WTC11 (cell line): ENCODE measurements around the gene GFY. TPM values are rescaled to one million over a fixed set of nuclear protein-coding genes. Genes with fewer than 3 reads are reported as not detected.

ENCODE experiments used
- ATAC-seq: fragments of 200-7000 bp; cut with Tn5 transposase; 2 replicates; pipeline ENCODE4 v1.10.0; 2021; ENCODE audit warnings: mild to moderate bottlenecking, moderate library complexity
- CTCF ChIA-PET: fragments of 300-600 bp; sonication (Branson Sonifier 250); formaldehyde crosslinking; loops from one replicate; lab custom pipeline; 2021; ENCODE audit warnings: antibody characterized with exemption; lab: Charles Lee
- POLR2A ChIA-PET: fragments of 350-600 bp; sonication (Branson Sonifier 250); formaldehyde crosslinking; loops from one replicate; lab custom pipeline; 2021; ENCODE audit warnings: antibody characterized with exemption; lab: Charles Lee
- DNase-seq: peaks from one replicate; pipeline ENCODE4 v3.0.0; 2021; ENCODE audit warnings: low spot score
- H3K27ac Mint-ChIP-seq: 2 replicates; pipeline ENCODE4 v1.8.0; 2021; ENCODE audit warnings: mixed read lengths
- H3K27me3 Mint-ChIP-seq: 2 replicates; pipeline ENCODE4 v1.8.0; 2021; ENCODE audit warnings: low read depth, mild to moderate bottlenecking, moderate library complexity, mixed read lengths
- H3K36me3 Mint-ChIP-seq: 2 replicates; pipeline ENCODE4 v1.8.0; 2021; ENCODE audit warnings: mixed read lengths
- H3K4me1 Mint-ChIP-seq: 2 replicates; pipeline ENCODE4 v1.8.0; 2022; ENCODE audit warnings: mixed read lengths
- H3K4me3 Mint-ChIP-seq: 2 replicates; pipeline ENCODE4 v1.8.0; 2021; ENCODE audit warnings: mild to moderate bottlenecking, moderate library complexity, mixed read lengths
- H3K9me3 Mint-ChIP-seq: 2 replicates; pipeline ENCODE4 v1.8.0; 2021; ENCODE audit warnings: mixed read lengths
- E2F5 ChIP-seq: sonication (generic); formaldehyde crosslinking; IDR thresholded peaks from 2 replicates; pipeline ENCODE4 v1.8.1; 2022; ENCODE audit warnings: mild to moderate bottlenecking, moderate library complexity, missing genetic modification reagents
- FOXP4 ChIP-seq: sonication (generic); formaldehyde crosslinking; IDR thresholded peaks from 2 replicates; pipeline ENCODE4 v1.8.0; 2022; ENCODE audit warnings: mild to moderate bottlenecking, missing genetic modification reagents
- IRF2 ChIP-seq: sonication (generic); formaldehyde crosslinking; IDR thresholded peaks from 2 replicates; pipeline ENCODE4 v1.8.0; 2022; ENCODE audit warnings: low read depth, missing genetic modification reagents, borderline replicate concordance
- PRDM15 ChIP-seq: sonication (generic); formaldehyde crosslinking; IDR thresholded peaks from 2 replicates; pipeline ENCODE4 v1.8.0; 2022; ENCODE audit warnings: missing genetic modification reagents
- SP1 ChIP-seq: sonication (generic); formaldehyde crosslinking; conservative IDR thresholded peaks from 2 replicates; pipeline ENCODE4 v1.8.1; 2022; ENCODE audit warnings: missing genetic modification reagents
- TEAD4 ChIP-seq: sonication (generic); formaldehyde crosslinking; IDR thresholded peaks from 2 replicates; pipeline ENCODE4 v1.8.0; 2022; ENCODE audit warnings: mild to moderate bottlenecking, missing genetic modification reagents
- TP53 ChIP-seq: sonication (generic); formaldehyde crosslinking; IDR thresholded peaks from 2 replicates; pipeline ENCODE4 v1.8.1; 2023; ENCODE audit warnings: mild to moderate bottlenecking, missing genetic modification reagents
- USF2 ChIP-seq: sonication (generic); formaldehyde crosslinking; IDR thresholded peaks from 2 replicates; pipeline ENCODE4 v1.8.1; 2023; ENCODE audit warnings: mild to moderate bottlenecking, missing genetic modification reagents, moderate library complexity
- ZBTB21 ChIP-seq: sonication (generic); formaldehyde crosslinking; IDR thresholded peaks from 2 replicates; pipeline ENCODE4 v1.8.1; 2023; ENCODE audit warnings: mild to moderate bottlenecking, missing genetic modification reagents, borderline replicate concordance
- ZNF263 ChIP-seq: sonication (generic); formaldehyde crosslinking; IDR thresholded peaks from 2 replicates; pipeline ENCODE4 v1.8.1; 2022; ENCODE audit warnings: low read depth, mild to moderate bottlenecking, moderate library complexity, missing genetic modification reagents
- ZNF396 ChIP-seq: fragments of 250-450 bp; sonication (Bioruptor Pico); IDR thresholded peaks from 2 replicates; pipeline ENCODE4 v1.8.0; 2021; ENCODE audit warnings: mild to moderate bottlenecking, moderate library complexity, borderline replicate concordance
- ZNF512 ChIP-seq: sonication (generic); formaldehyde crosslinking; IDR thresholded peaks from 2 replicates; pipeline ENCODE4 v1.8.1; 2022; ENCODE audit warnings: missing genetic modification reagents, borderline replicate concordance
- ZNF532 ChIP-seq: fragments of 250-450 bp; sonication (Bioruptor Pico); IDR thresholded peaks from 2 replicates; pipeline ENCODE4 v1.9.0; 2021; ENCODE audit warnings: mild to moderate bottlenecking, borderline replicate concordance
- total RNA-seq: library from RNA; stranded (reverse); gene quantifications from 3 replicates; pipeline ENCODE4 v1.2.3, GENCODE V29; 2021

The GFY gene
- total RNA-seq, 1 experiment from 2014 or later, result 0.87 TPM

GRCh38 chr19:49440439-49441209 is 15.4 kb downstream of the GFY start:
- H3K4me3 Mint-ChIP-seq, result peak overlapping the region; percentile 66
- DNase-seq, result no peak
- POLR2A ChIA-PET, result interaction anchor here (0.6 to 0.7 kb wide), 2 partner anchors 50 to 625 kb away, joined by 4 read pairs; no protein-coding TSS in a partner anchor
- no peaks in the 10 kb centered on the region for H3K36me3 Mint-ChIP-seq
- TF ChIP-seq TP53 (CRISPR knock-in tag), result no peak
- TF ChIP-seq ZNF532 (CRISPR knock-in tag), result no peak
- TF ChIP-seq SP1 (CRISPR knock-in tag), result 0 out of 2 replicates have a peak, but pooled peaks have one; percentile 7
- no peak for TF ChIP-seq IRF2 (CRISPR knock-in tag)
- TF ChIP-seq, all 79 proteins: peak for 1
- no peak overlapping the region for H3K27ac Mint-ChIP-seq
- H3K9me3 Mint-ChIP-seq, result no peaks in the 10 kb centered on the region
- CTCF ChIA-PET, result interaction anchor here (0.6 to 2.8 kb wide), 8 partner anchors 11 to 1673 kb away, joined by 4 to 34 read pairs (median 10); partner anchors contain the start of genes ALDH16A1, GFY and PIH1D1
- H3K4me1 Mint-ChIP-seq, result peaks cover 32% of the 10 kb centered on the region
- peaks cover 68% of the 10 kb centered on the region for H3K27me3 Mint-ChIP-seq
- no peak for ATAC-seq

GRCh38 chr19:49441210-49441959 is 16.2 kb downstream of the GFY start, which contains the start of gene SLC17A7:
TSS of gene SLC17A7 (minus strand) at chr19:49441527. CDS start at chr19:49441379, 148 bp downstream.
- peaks cover 60% of the 10 kb centered on the region for H3K27me3 Mint-ChIP-seq
- H3K4me3 Mint-ChIP-seq, result peak within 1 kb of the TSS; percentile 66
- DNase-seq (peak; percentile 85), ATAC-seq (peak; percentile 9)
- no peak for TF ChIP-seq ZNF512 (CRISPR knock-in tag)
- peak; percentile 78 for TF ChIP-seq PRDM15
- POLR2A ChIA-PET, result interaction anchor here (0.6 to 1.3 kb wide), 4 partner anchors 38 to 625 kb away, joined by 4 read pairs; partner anchors contain the start of gene DKKL1
- H3K36me3 Mint-ChIP-seq, result peaks cover 3% of the 10 kb centered on the region
- H3K4me1 Mint-ChIP-seq, result peaks cover 28% of the 10 kb centered on the region
- no peaks in the 10 kb centered on the region for H3K9me3 Mint-ChIP-seq
- H3K27ac Mint-ChIP-seq, result peak within 1 kb of the TSS; percentile 81
- CTCF ChIA-PET, result interaction anchor here (0.6 to 2.8 kb wide), 13 partner anchors 11 to 114 kb away, joined by 3 to 34 read pairs (median 11); partner anchors contain the start of genes ALDH16A1, DKKL1, GFY and PIH1D1

GRCh38 chr19:49441960-49442350 is 16.8 kb downstream of the GFY start:
- peaks cover 6% of the 10 kb centered on the region for H3K36me3 Mint-ChIP-seq
- peaks cover 23% of the 10 kb centered on the region for H3K4me1 Mint-ChIP-seq
- ChIA-PET POLR2A (interaction anchor here (1.1 to 1.3 kb wide), 3 partner anchors 12 to 79 kb away, joined by 3 to 4 read pairs (median 4); partner anchors contain the start of gene DKKL1), CTCF (interaction anchor here (0.6 to 2.8 kb wide), 20 partner anchors 10 to 243 kb away, joined by 3 to 34 read pairs (median 8); partner anchors contain the start of genes ALDH16A1, DKKL1, GFY and PIH1D1)
- peak overlapping the region; percentile 50 for H3K27ac Mint-ChIP-seq
- ATAC-seq, result no peak
- H3K4me3 Mint-ChIP-seq, result peak overlapping the region; percentile 63
- H3K27me3 Mint-ChIP-seq, result peaks cover 54% of the 10 kb centered on the region
- H3K9me3 Mint-ChIP-seq, result no peaks in the 10 kb centered on the region
- DNase-seq, result no peak
- no peak for TF ChIP-seq ZBTB21
- no peak for TF ChIP-seq TEAD4
- TF ChIP-seq FOXP4, result no peak
- TF ChIP-seq E2F5 (CRISPR knock-in tag), result no peak
- TF ChIP-seq USF2 (CRISPR knock-in tag), result no peak
- no peak for TF ChIP-seq ZNF396
- no peak for TF ChIP-seq ZNF263 (CRISPR knock-in tag)
